ENCODE measurements around the gene HSCB.
A peak's percentile ranks its signal among the peaks of the same experiment; 100 is the strongest.
"Not testable (repeated sequence)": the region's sequence is repeated elsewhere in the genome, so short reads cannot be mapped to it uniquely, and the experiment has no call there.

The HSCB gene

GRCh38 chr22:28791841-28792490 lies 50.1 kb downstream of the HSCB start:
- no peak for DNase-seq (ENCODE audit: low spot score)

GRCh38 chr22:28792491-28793383 lies 50.9 kb downstream of the HSCB start:
- DNase-seq (ENCODE audit: low spot score), result no peak

- DNase-seq (ENCODE audit: low spot score), result no peak
Observed at GRCh38 chr22:28793976-28794584, 52.2 kb downstream of the HSCB start.

- DNase-seq (ENCODE audit: low spot score), result no peak
Observed at GRCh38 chr22:28795071-28795693, 53.3 kb downstream of the HSCB start.

GRCh38 chr22:28795932-28796856 lies 54.4 kb downstream of the HSCB start:
- DNase-seq (ENCODE audit: low spot score), result no peak

GRCh38 chr22:28798810-28799605 lies 57.2 kb downstream of the HSCB start:
- DNase-seq (ENCODE audit: low spot score), result no peak

- peak; percentile 62 for DNase-seq (ENCODE audit: low spot score)
Observed at GRCh38 chr22:28799606-28800307, 57.9 kb downstream of the HSCB start.

- peak; percentile 91 for DNase-seq (ENCODE audit: low spot score)
Observed at GRCh38 chr22:28800308-28801041, 58.6 kb downstream of the HSCB start, which contains the start of gene XBP1. Gene XBP1 (minus strand): TSS chr22:28800569.

GRCh38 chr22:28801845-28802594 lies 60.2 kb downstream of the HSCB start:
- no peak for DNase-seq (ENCODE audit: low spot score)

- no peak for DNase-seq (ENCODE audit: low spot score)
Observed at GRCh38 chr22:28802595-28803123, 60.8 kb downstream of the HSCB start.

GRCh38 chr22:28805426-28805825 lies 63.6 kb downstream of the HSCB start:
- DNase-seq (ENCODE audit: low spot score), result not testable (repeated sequence)

Data from hematopoietic multipotent progenitor cell treated with erythropoietin and hydrocortisone succinate and interleukin-3 and kit ligand, for 17 days (in vitro differentiated cells).